HepG2 (cell line): Measurements from ENCODE around the gene FOXS1. TPM values are rescaled to one million over a fixed set of nuclear protein-coding genes. Genes with fewer than 3 reads are reported as not detected.

Experiments used
- CAMTA2 ChIP-seq: sonication (generic); formaldehyde crosslinking; IDR thresholded peaks from 2 replicates; pipeline ENCODE4 v1.4.0; 2020; ENCODE audit warnings: mild to moderate bottlenecking, missing genetic modification reagents, borderline replicate concordance
- ELF1 ChIP-seq: sonication (generic); formaldehyde crosslinking; IDR thresholded peaks from 2 replicates; pipeline ENCODE4 v1.4.0; 2020; ENCODE audit warnings: missing genetic modification reagents
- ELF4 ChIP-seq: sonication (generic); formaldehyde crosslinking; IDR thresholded peaks from 2 replicates; pipeline ENCODE4 v1.5.0; 2020; ENCODE audit warnings: missing genetic modification reagents, mild to moderate bottlenecking, moderate library complexity, borderline replicate concordance
- NONO ChIP-seq, 2 experiments: fragments of 450-650 bp in 1 of 2; sonication (generic) in 1 of 2; formaldehyde crosslinking in 1 of 2; IDR thresholded peaks in 1 of 2; conservative IDR thresholded peaks in 1 of 2; 2 replicates each; pipeline versions ENCODE4 v1.6.1 to v1.8.0; 2017 to 2022; ENCODE audit warnings: mild to moderate bottlenecking in 1 of 2, missing genetic modification reagents in 1 of 2, moderate library complexity in 1 of 2
- SRF ChIP-seq: IDR thresholded peaks from 2 replicates; pipeline ENCODE4 v1.6.1; 2011; ENCODE audit warnings: mild to moderate bottlenecking, low read depth, low read length, moderate library complexity
- TOPORS ChIP-seq: sonication (generic); formaldehyde crosslinking; IDR thresholded peaks from 2 replicates; pipeline ENCODE4 v1.8.0; 2023; ENCODE audit warnings: mild to moderate bottlenecking, missing genetic modification reagents
- ZFP36L1 ChIP-seq: sonication (generic); formaldehyde crosslinking; IDR thresholded peaks from 2 replicates; pipeline ENCODE4 v1.8.0; 2022; ENCODE audit warnings: mild to moderate bottlenecking, missing genetic modification reagents, moderate library complexity
- ZFP90 ChIP-seq: sonication (generic); formaldehyde crosslinking; IDR thresholded peaks from 2 replicates; pipeline ENCODE4 v1.8.0; 2022; ENCODE audit warnings: missing genetic modification reagents, mild to moderate bottlenecking, inconsistent platforms, borderline replicate concordance
- ZFYVE20 ChIP-seq: sonication (generic); formaldehyde crosslinking; IDR thresholded peaks from 2 replicates; pipeline ENCODE4 v1.8.0; 2023; ENCODE audit warnings: low read depth, mild to moderate bottlenecking, moderate library complexity, missing genetic modification reagents, borderline replicate concordance
- ZNF138 ChIP-seq: sonication (generic); formaldehyde crosslinking; IDR thresholded peaks from 2 replicates; pipeline ENCODE4 v1.5.0; 2020; ENCODE audit warnings: mild to moderate bottlenecking, low read depth, missing genetic modification reagents
- ZNF230 ChIP-seq: sonication (generic); formaldehyde crosslinking; IDR thresholded peaks from 2 replicates; pipeline ENCODE4 v1.4.0; 2020; ENCODE audit warnings: mild to moderate bottlenecking, missing genetic modification reagents
- ZNF460 ChIP-seq: sonication (generic); formaldehyde crosslinking; IDR thresholded peaks from 2 replicates; pipeline ENCODE4 v1.5.1; 2020; ENCODE audit warnings: missing genetic modification reagents, mild to moderate bottlenecking, borderline replicate concordance
- polyA plus RNA-seq, 8 experiments: library from polyadenylated mRNA; depleted of rRNA in 3 of 8; stranded (reverse) in 7 of 8; unstranded in 1 of 8; fragments of >200 nt; fragmentation: Illumina TruSeq in 4 of 8; extraction: Trizol in 4 of 8; gene quantifications; 2 replicates each; pipeline versions ENCODE4 v1.2.1 to v1.2.3, GENCODE V29; 2011 to 2016; ENCODE audit warnings: low read depth in 4 of 8, missing spikeins in 1 of 8, mixed read lengths in 1 of 8; ENCODE audit not compliant: insufficient read depth in 1 of 8
- total RNA-seq, 5 experiments: library from RNA; depleted of rRNA; stranded (reverse); fragments of >200 nt; fragmentation: Illumina TruSeq; extraction: Trizol; gene quantifications; 2 replicates each; pipeline ENCODE4 v1.2.3, GENCODE V29; 2016; ENCODE audit warnings: low read depth in 1 of 5
- TF ChIP-seq, protein P1 (sequence below), 2 experiments: fragments of 450-650 bp in 1 of 2; sonication (generic) in 1 of 2; formaldehyde crosslinking in 1 of 2; IDR thresholded peaks; 2 replicates each; pipeline versions ENCODE4 v1.6.1 to v1.8.0; 2016 to 2022; ENCODE audit warnings: antibody characterized with exemption in 1 of 2, mild to moderate bottlenecking in 1 of 2, missing genetic modification reagents in 1 of 2
- TF ChIP-seq, protein P2 (sequence below): sonication (generic); formaldehyde crosslinking; IDR thresholded peaks from 2 replicates; pipeline ENCODE4 v1.5.0; 2020; ENCODE audit warnings: missing genetic modification reagents, mild to moderate bottlenecking, borderline replicate concordance

Gene FOXS1
- total and polyA plus RNA-seq, 2 of the 13 experiments (the other 11 are each of a cell fraction or from before 2014, with no cell fraction given), result not detected

DNA sequence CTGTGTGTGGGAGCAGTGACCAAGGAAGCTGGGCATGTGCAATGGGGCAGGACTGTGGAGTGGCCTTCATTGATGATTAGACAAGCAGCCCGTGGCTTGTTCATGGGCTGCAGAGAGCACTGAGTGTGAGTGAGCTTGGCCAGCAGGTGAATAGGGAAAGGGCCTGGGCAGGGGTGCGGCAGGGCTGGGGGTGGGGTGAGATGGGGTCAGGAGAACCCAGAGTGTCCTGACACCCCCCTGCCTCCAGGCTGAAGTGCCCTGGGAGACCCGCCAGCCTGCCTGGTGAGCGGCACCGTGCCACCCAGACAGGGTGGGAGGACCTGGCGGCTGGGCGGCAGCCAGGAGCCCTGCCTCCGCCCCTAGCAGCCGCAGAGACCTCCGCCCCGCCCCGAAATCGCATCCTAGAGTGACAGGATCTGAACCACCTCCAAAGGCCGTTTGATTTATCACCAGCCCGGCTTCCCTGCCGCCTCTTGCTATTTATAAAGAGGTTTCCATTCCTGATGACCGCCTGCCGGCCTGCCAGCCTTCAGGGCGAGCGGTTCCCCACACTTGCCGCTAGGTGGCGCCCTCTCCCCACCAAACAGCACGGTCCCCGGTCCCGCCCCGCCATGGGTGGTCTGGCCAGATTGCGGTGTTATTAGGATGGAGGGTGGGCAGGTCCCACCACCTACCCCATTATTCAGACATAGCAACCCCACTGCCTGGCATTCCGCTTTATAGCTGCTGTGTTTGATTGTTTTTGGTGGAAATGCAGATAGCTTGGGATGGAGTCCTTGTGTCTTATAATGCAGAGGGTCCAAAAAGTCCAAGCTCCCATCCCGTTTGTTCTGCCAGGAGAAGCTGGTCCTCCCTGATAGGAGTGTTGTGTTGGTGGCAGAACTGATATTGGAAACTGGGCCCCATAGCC lies 22.7 kb downstream of the FOXS1 start (continued):
- TF ChIP-seq, protein P1, sequence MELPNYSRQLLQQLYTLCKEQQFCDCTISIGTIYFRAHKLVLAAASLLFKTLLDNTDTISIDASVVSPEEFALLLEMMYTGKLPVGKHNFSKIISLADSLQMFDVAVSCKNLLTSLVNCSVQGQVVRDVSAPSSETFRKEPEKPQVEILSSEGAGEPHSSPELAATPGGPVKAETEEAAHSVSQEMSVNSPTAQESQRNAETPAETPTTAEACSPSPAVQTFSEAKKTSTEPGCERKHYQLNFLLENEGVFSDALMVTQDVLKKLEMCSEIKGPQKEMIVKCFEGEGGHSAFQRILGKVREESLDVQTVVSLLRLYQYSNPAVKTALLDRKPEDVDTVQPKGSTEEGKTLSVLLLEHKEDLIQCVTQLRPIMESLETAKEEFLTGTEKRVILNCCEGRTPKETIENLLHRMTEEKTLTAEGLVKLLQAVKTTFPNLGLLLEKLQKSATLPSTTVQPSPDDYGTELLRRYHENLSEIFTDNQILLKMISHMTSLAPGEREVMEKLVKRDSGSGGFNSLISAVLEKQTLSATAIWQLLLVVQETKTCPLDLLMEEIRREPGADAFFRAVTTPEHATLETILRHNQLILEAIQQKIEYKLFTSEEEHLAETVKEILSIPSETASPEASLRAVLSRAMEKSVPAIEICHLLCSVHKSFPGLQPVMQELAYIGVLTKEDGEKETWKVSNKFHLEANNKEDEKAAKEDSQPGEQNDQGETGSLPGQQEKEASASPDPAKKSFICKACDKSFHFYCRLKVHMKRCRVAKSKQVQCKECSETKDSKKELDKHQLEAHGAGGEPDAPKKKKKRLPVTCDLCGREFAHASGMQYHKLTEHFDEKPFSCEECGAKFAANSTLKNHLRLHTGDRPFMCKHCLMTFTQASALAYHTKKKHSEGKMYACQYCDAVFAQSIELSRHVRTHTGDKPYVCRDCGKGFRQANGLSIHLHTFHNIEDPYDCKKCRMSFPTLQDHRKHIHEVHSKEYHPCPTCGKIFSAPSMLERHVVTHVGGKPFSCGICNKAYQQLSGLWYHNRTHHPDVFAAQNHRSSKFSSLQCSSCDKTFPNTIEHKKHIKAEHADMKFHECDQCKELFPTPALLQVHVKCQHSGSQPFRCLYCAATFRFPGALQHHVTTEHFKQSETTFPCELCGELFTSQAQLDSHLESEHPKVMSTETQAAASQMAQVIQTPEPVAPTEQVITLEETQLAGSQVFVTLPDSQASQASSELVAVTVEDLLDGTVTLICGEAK (IDR thresholded peaks at IDR 0.05), result no peak
- TF ChIP-seq, protein P1 (CRISPR knock-in tag; IDR thresholded peaks at IDR 0.05), result peak; percentile 69; the same call in 1 of the 2 replicates
- TF ChIP-seq ZNF138 (CRISPR knock-in tag), result 0 out of 2 replicates have a peak, but pooled peaks have one; percentile 55
- 0 out of 2 replicates have a peak, but pooled peaks have one; percentile 43 for TF ChIP-seq TOPORS (CRISPR knock-in tag)
- TF ChIP-seq, protein P2, sequence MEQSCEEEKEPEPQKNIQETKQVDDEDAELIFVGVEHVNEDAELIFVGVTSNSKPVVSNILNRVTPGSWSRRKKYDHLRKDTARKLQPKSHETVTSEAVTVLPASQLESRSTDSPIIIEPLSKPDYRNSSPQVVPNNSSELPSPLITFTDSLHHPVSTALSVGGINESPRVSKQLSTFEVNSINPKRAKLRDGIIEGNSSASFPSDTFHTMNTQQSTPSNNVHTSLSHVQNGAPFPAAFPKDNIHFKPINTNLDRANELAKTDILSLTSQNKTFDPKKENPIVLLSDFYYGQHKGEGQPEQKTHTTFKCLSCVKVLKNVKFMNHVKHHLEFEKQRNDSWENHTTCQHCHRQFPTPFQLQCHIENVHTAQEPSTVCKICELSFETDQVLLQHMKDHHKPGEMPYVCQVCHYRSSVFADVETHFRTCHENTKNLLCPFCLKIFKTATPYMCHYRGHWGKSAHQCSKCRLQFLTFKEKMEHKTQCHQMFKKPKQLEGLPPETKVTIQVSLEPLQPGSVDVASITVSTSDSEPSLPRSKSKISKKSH (CRISPR knock-in tag), result peak; percentile 65; the same call in 1 of the 2 replicates
- no peak for TF ChIP-seq ELF1 (CRISPR knock-in tag)
- no peak; the same call in 1 of the 2 replicates for TF ChIP-seq ZFP90 (CRISPR knock-in tag)
- TF ChIP-seq ZNF460 (CRISPR knock-in tag), result no peak
- TF ChIP-seq ELF4 (CRISPR knock-in tag), result no peak
- TF ChIP-seq CAMTA2 (CRISPR knock-in tag), result no peak
- TF ChIP-seq ZFP36L1 (CRISPR knock-in tag), result no peak
- no peak for TF ChIP-seq ZNF230
- TF ChIP-seq NONO (IDR thresholded peaks at IDR 0.05), result no peak
- no peak for TF ChIP-seq NONO (CRISPR knock-in tag; conservative IDR thresholded peaks at IDR 0.05)
- TF ChIP-seq ZFYVE20 (CRISPR knock-in tag), result no peak
- no peak for TF ChIP-seq SRF
